Measurements from ENCODE around the gene GJC1. TPM values are rescaled to one million over a fixed set of nuclear protein-coding genes. Genes with fewer than 3 reads are reported as not detected.
"Not testable (repeated sequence)": the region's sequence is repeated elsewhere in the genome, so short reads cannot be mapped to it uniquely, and the experiment has no call there.

The GJC1 gene
- polyA plus RNA-seq, 2 donors = 0.83 to 1.2 TPM

- no peaks in the 10 kb centered on the region for H3K9me3 ChIP-seq (ENCODE audit: control insufficient read depth in 2 of 2, insufficient read depth in 1 of 2, low read depth in 1 of 2, low read length in 1 of 2)
- peak overlapping the region; percentile 51 to 57 for H3K4me3 ChIP-seq (ENCODE audit: low read depth in 1 of 2, low read length in 2 of 2)
- WGBS, 2 donors = 5% methylated on average over 51 to 58 of the region's 58 CpGs
- peak overlapping the region; percentile 67 to 80 for H3K27ac ChIP-seq (ENCODE audit: low read depth in 2 of 2, low read length in 1 of 2)
- no peaks in the 10 kb centered on the region for H3K36me3 ChIP-seq (ENCODE audit: control insufficient read depth in 2 of 2, insufficient read depth in 2 of 2, low read length in 1 of 2)
- H3K4me1 ChIP-seq (ENCODE audit: control insufficient read depth in 2 of 2, insufficient read depth in 2 of 2, low read length in 1 of 2) = peaks cover 0 to 3% of the 10 kb centered on the region in 2 donors
- H3K27me3 ChIP-seq (ENCODE audit: control insufficient read depth in 1 of 2, insufficient read depth in 2 of 2, low read length in 2 of 2) = peaks cover 4 to 8% of the 10 kb centered on the region in 2 donors
These were observed 537 bp upstream of the GJC1 start for GRCh38 chr17:44830359-44831288.

- H3K4me1 ChIP-seq (ENCODE audit: control insufficient read depth in 2 of 2, insufficient read depth in 2 of 2, low read length in 1 of 2) = peaks cover 0 to 3% of the 10 kb centered on the region in 2 donors
- H3K9me3 ChIP-seq (ENCODE audit: control insufficient read depth in 2 of 2, insufficient read depth in 1 of 2, low read depth in 1 of 2, low read length in 1 of 2) = no peaks in the 10 kb centered on the region
- peak overlapping the region; percentile 51 to 57 for H3K4me3 ChIP-seq (ENCODE audit: low read depth in 1 of 2, low read length in 2 of 2)
- 3 to 4% methylated on average over 21 of the region's 21 CpGs for WGBS, 2 donors
- H3K36me3 ChIP-seq (ENCODE audit: control insufficient read depth in 2 of 2, insufficient read depth in 2 of 2, low read length in 1 of 2) = no peaks in the 10 kb centered on the region
- peak overlapping the region; percentile 80 to 84 for H3K27ac ChIP-seq (ENCODE audit: low read depth in 2 of 2, low read length in 1 of 2)
- H3K27me3 ChIP-seq (ENCODE audit: control insufficient read depth in 1 of 2, insufficient read depth in 2 of 2, low read length in 2 of 2) = peaks cover 4 to 8% of the 10 kb centered on the region in 2 donors
These were observed 1.1 kb downstream of the GJC1 start for GRCh38 chr17:44828919-44829522.

- H3K36me3 ChIP-seq (ENCODE audit: control insufficient read depth in 2 of 2, insufficient read depth in 2 of 2, low read length in 1 of 2) = no peaks in the 10 kb centered on the region
- H3K27me3 ChIP-seq (ENCODE audit: control insufficient read depth in 1 of 2, insufficient read depth in 2 of 2, low read length in 2 of 2) = peaks cover 4 to 8% of the 10 kb centered on the region in 2 donors
- no peaks in the 10 kb centered on the region for H3K9me3 ChIP-seq (ENCODE audit: control insufficient read depth in 2 of 2, insufficient read depth in 1 of 2, low read depth in 1 of 2, low read length in 1 of 2)
- 43 to 69% methylated on average over 1 of the region's 1 CpG for WGBS, 2 donors
- H3K27ac ChIP-seq (ENCODE audit: low read depth in 2 of 2, low read length in 1 of 2) = no peak overlapping the region
- peaks cover 0 to 3% of the 10 kb centered on the region in 2 donors for H3K4me1 ChIP-seq (ENCODE audit: control insufficient read depth in 2 of 2, insufficient read depth in 2 of 2, low read length in 1 of 2)
- no peak overlapping the region for H3K4me3 ChIP-seq (ENCODE audit: low read depth in 1 of 2, low read length in 2 of 2)
These were observed 2.2 kb downstream of the GJC1 start for GRCh38 chr17:44827863-44828262.

GRCh38 chr17:44826123-44826790, 3.8 kb downstream of the GJC1 start:
- Histone ChIP-seq H3K4me3 (ENCODE audit: low read depth in 1 of 2, low read length in 2 of 2) (no peak overlapping the region), H3K27ac (ENCODE audit: low read depth in 2 of 2, low read length in 1 of 2) (no peak overlapping the region), H3K36me3 (ENCODE audit: control insufficient read depth in 2 of 2, insufficient read depth in 2 of 2, low read length in 1 of 2) (no peaks in the 10 kb centered on the region), H3K27me3 (ENCODE audit: control insufficient read depth in 1 of 2, insufficient read depth in 2 of 2, low read length in 2 of 2) (peaks cover 4 to 8% of the 10 kb centered on the region in 2 donors), H3K4me1 (ENCODE audit: control insufficient read depth in 2 of 2, insufficient read depth in 2 of 2, low read length in 1 of 2) (peaks cover 0 to 3% of the 10 kb centered on the region in 2 donors), H3K9me3 (ENCODE audit: control insufficient read depth in 2 of 2, insufficient read depth in 1 of 2, low read depth in 1 of 2, low read length in 1 of 2) (no peaks in the 10 kb centered on the region)
- 88 to 89% methylated on average over 15 of the region's 15 CpGs for WGBS, 2 donors

- H3K4me3 ChIP-seq (ENCODE audit: low read depth in 1 of 2, low read length in 2 of 2); H3K4me1 ChIP-seq (ENCODE audit: control insufficient read depth in 2 of 2, insufficient read depth in 2 of 2, low read length in 1 of 2); H3K27me3 ChIP-seq (ENCODE audit: control insufficient read depth in 1 of 2, insufficient read depth in 2 of 2, low read length in 2 of 2); H3K27ac ChIP-seq (ENCODE audit: low read depth in 2 of 2, low read length in 1 of 2); H3K36me3 ChIP-seq (ENCODE audit: control insufficient read depth in 2 of 2, insufficient read depth in 2 of 2, low read length in 1 of 2); H3K9me3 ChIP-seq (ENCODE audit: control insufficient read depth in 2 of 2, insufficient read depth in 1 of 2, low read depth in 1 of 2, low read length in 1 of 2): not testable (repeated sequence)
- WGBS, 2 donors = 89 to 91% methylated on average over 9 of the region's 9 CpGs
These were observed 4.9 kb downstream of the GJC1 start for GRCh38 chr17:44825236-44825635.

GRCh38 chr17:44820631-44821212, 9.4 kb downstream of the GJC1 start:
- H3K36me3 ChIP-seq (ENCODE audit: control insufficient read depth in 2 of 2, insufficient read depth in 2 of 2, low read length in 1 of 2) = no peaks in the 10 kb centered on the region
- no peak overlapping the region for H3K4me3 ChIP-seq (ENCODE audit: low read depth in 1 of 2, low read length in 2 of 2)
- no peaks in the 10 kb centered on the region for H3K9me3 ChIP-seq (ENCODE audit: control insufficient read depth in 2 of 2, insufficient read depth in 1 of 2, low read depth in 1 of 2, low read length in 1 of 2)
- H3K4me1 ChIP-seq (ENCODE audit: control insufficient read depth in 2 of 2, insufficient read depth in 2 of 2, low read length in 1 of 2) = no peaks in the 10 kb centered on the region
- 22 to 24% methylated on average over 7 of the region's 7 CpGs for WGBS, 2 donors
- H3K27ac ChIP-seq (ENCODE audit: low read depth in 2 of 2, low read length in 1 of 2) = no peak overlapping the region
- no peaks in the 10 kb centered on the region for H3K27me3 ChIP-seq (ENCODE audit: control insufficient read depth in 1 of 2, insufficient read depth in 2 of 2, low read length in 2 of 2)

GRCh38 chr17:44818508-44818907, 11.6 kb downstream of the GJC1 start:
- H3K27ac ChIP-seq (ENCODE audit: low read depth in 2 of 2, low read length in 1 of 2); H3K36me3 ChIP-seq (ENCODE audit: control insufficient read depth in 2 of 2, insufficient read depth in 2 of 2, low read length in 1 of 2); H3K27me3 ChIP-seq (ENCODE audit: control insufficient read depth in 1 of 2, insufficient read depth in 2 of 2, low read length in 2 of 2); H3K9me3 ChIP-seq (ENCODE audit: control insufficient read depth in 2 of 2, insufficient read depth in 1 of 2, low read depth in 1 of 2, low read length in 1 of 2); H3K4me3 ChIP-seq (ENCODE audit: low read depth in 1 of 2, low read length in 2 of 2); H3K4me1 ChIP-seq (ENCODE audit: control insufficient read depth in 2 of 2, insufficient read depth in 2 of 2, low read length in 1 of 2): not testable (repeated sequence)
- WGBS, 2 donors = 76 to 90% methylated on average over 6 of the region's 6 CpGs

GRCh38 chr17:44812263-44812662, 17.8 kb downstream of the GJC1 start:
- H3K36me3 ChIP-seq (ENCODE audit: control insufficient read depth in 2 of 2, insufficient read depth in 2 of 2, low read length in 1 of 2) = no peaks in the 10 kb centered on the region
- no peaks in the 10 kb centered on the region for H3K27me3 ChIP-seq (ENCODE audit: control insufficient read depth in 1 of 2, insufficient read depth in 2 of 2, low read length in 2 of 2)
- H3K9me3 ChIP-seq (ENCODE audit: control insufficient read depth in 2 of 2, insufficient read depth in 1 of 2, low read depth in 1 of 2, low read length in 1 of 2) = no peaks in the 10 kb centered on the region
- no peaks in the 10 kb centered on the region for H3K4me1 ChIP-seq (ENCODE audit: control insufficient read depth in 2 of 2, insufficient read depth in 2 of 2, low read length in 1 of 2)
- 66 to 74% methylated on average over 4 of the region's 4 CpGs for WGBS, 2 donors
- H3K27ac ChIP-seq (ENCODE audit: low read depth in 2 of 2, low read length in 1 of 2) = no peak overlapping the region
- H3K4me3 ChIP-seq (ENCODE audit: low read depth in 1 of 2, low read length in 2 of 2) = no peak overlapping the region

- H3K9me3 ChIP-seq (ENCODE audit: control insufficient read depth in 2 of 2, insufficient read depth in 1 of 2, low read depth in 1 of 2, low read length in 1 of 2); H3K27me3 ChIP-seq (ENCODE audit: control insufficient read depth in 1 of 2, insufficient read depth in 2 of 2, low read length in 2 of 2); H3K36me3 ChIP-seq (ENCODE audit: control insufficient read depth in 2 of 2, insufficient read depth in 2 of 2, low read length in 1 of 2); H3K27ac ChIP-seq (ENCODE audit: low read depth in 2 of 2, low read length in 1 of 2); H3K4me1 ChIP-seq (ENCODE audit: control insufficient read depth in 2 of 2, insufficient read depth in 2 of 2, low read length in 1 of 2); H3K4me3 ChIP-seq (ENCODE audit: low read depth in 1 of 2, low read length in 2 of 2): not testable (repeated sequence)
- WGBS, 2 donors = 94% methylated on average over 9 of the region's 9 CpGs
These were observed 21.3 kb downstream of the GJC1 start for GRCh38 chr17:44808656-44809388.
